Measurements from ENCODE around the gene BRD8.

The BRD8 gene

DNA sequence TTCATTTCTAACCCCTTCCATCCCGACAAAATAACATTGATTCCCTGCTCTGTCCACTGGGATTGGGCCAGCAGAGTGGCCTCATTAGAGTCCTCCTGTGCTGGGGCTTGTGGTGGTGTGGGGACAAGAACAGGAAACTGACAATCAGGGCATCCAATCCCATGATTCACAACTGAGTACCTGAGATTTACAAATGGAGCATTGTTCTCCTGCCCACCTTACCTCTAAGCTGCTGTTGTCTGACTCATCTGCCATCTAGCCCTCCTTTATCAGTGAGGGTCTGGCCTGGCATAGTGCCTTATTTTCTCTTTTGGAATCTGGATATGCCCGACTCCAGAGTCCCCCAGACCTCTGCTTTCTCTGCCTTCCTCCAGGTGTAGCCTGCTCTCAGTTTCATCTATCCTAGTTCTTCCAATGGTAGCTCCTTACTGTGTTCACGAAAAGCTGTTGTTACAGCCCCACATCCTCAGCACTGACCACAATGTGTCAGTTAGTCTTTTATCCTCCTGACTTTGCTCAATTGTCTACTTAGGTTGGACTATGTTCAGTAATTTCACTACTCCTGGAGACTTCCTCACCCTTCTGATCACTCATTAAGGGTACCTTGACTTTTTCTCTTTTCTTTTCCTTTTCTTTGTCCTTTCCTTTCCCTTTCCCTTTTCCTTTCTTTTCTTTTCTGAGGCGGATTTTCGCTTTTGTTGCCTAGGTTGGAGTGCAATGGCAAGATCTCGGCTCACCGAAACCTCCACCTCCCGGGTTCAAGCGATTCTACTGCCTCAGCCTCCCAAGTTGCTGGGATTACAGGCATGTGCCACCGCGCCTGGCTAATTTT, 81.2 kb downstream of the BRD8 start:
- DNase-seq (ENCODE audit: low read depth in 2 of 2) = no peak

DNA sequence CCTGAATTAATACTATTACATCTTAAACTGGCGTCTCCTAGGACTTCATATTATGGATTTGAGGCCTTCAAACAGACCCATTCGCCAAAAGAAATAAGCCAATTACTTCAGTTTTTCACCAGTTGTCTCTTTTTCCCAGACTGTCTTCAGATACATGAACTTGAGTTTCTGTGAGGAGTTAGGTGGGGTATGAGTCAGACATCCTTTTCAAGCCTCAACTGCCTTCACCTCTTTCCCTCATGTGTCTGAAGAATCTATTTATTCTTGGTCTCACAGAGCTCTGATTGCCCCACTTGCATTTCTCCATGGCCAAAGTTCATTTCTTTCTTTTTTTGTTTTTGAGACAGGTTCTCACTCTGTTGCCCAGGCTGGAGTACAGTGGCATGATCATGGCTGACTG, 82.1 kb downstream of the BRD8 start:
- no peak for DNase-seq (ENCODE audit: low read depth in 2 of 2)

DNA sequence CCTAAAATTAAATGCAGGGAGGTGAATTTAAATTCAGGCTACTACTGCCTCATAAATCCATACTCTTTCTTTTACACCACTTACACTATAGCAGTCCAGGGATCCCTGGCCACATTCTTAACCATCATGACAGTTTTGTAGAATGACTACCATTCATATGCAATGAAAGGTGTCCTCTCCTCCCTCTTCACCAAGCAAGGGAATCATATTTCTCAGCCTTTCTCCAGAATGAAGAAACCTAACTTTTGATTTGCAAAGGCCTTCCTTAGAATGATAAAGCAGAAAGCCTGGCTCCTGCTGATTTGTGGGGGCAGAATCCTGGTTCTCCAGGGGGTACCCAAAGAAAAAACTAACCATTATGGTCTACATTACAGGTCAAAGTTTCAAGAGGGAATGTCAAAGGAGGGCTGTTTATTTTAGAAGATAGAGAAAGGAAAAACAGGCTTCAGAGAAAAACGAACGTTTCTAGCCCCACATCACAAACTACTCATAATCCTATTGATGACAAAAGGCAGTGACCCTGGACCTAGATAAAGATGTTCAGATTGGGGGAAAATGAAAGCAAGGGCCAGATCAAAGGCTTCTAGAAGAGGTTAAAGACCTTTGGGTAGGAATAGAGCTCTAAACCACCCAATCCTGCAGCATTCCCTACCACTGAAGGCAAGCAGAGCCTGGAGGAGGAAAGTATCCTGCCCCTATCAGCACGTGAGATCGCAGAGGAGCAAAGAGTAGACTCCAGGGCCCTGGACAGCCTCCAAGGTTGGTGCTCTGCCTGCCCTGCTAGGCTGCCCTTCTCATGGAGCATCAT, 83.1 kb downstream of the BRD8 start:
- DNase-seq (ENCODE audit: low read depth in 2 of 2) = no peak

DNA sequence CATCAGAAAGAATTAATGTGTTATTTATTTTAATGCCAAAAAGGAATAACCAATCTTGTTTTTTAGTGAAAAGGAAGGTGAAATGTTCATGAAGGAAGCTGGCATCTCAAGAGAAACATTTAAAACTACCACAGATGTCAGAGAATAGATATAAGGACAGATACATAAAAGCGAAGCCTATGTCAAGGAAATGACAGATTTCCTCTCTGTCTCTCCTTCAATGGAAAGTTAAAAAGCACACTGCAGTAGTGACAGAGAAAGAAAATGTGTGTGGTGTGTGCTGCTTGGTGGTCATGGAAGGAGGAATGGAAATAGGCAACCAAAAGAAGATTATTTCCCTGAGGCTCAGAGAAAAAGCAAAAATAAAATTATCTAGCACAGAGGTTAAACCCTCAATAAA, 85.4 kb downstream of the BRD8 start:
- no peak for DNase-seq (ENCODE audit: low read depth in 2 of 2)

DNA sequence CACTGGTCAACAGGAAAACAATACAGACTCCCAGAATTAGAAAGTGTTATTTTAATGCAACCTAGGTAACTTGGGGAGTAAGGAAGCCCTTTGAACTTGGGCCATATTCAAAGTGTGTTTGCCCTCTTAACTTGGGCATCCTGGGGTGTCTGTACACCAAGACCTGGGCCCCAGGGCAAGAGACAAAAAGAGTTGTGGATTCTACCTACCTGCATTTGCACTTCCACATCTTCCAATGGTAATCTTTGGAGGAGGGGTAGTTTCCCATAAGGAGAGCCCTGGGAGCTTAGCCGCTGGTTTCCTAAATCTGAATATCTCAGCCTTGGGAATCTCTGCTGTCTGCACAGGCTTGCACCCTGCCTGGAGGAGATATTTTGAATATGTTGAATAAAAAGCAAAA, 86.1 kb downstream of the BRD8 start:
- no peak for DNase-seq (ENCODE audit: low read depth in 2 of 2)

DNA sequence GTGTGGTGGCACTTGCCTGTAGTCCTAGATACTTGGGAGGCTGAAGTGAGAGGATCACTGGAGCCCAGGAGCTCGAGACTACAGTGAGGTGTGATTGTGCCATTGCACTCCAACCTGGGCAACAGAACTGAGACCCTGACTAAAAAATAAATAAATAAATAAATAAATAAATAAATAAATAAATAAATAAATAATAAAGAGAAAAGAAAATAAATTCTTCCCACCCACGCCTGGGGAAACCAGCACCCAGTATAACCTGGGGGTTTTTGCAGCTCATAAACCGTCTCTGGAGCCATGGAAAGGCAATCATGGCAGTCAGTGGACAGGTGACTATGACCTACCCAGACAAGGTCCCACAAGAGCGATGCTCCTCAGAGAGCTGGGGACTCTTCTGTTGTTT, 86.7 kb downstream of the BRD8 start:
- DNase-seq (ENCODE audit: low read depth in 2 of 2) = no peak

All from stimulated activated CD4-positive, alpha-beta T cell treated with anti-CD3 and anti-CD28 coated beads, Interleukin-15, amount 100 ng/mL, for 48 hours (primary cell).